ENCODE results near the gene TP63.

DNA sequence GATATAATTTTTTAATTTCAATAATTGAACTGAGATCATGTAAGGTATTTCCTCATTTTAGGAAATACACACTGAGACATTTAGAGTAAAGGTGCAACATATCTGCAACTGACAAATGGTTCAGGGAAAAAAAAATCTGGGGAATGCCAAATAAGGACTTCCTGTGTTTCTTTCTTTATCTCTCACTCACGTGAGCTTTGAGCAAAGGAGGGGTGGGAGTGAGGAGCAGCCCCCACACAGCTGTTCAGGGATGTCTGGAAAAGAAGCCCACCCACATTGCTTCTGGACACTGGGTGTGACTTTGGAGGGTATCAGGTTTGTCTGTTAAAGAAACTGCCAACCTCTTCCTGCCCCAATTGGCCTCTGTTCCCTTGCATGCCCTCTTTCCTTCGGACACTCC, 5.6 kb upstream of the TP63 start:
- TF ChIP-seq, protein P1, sequence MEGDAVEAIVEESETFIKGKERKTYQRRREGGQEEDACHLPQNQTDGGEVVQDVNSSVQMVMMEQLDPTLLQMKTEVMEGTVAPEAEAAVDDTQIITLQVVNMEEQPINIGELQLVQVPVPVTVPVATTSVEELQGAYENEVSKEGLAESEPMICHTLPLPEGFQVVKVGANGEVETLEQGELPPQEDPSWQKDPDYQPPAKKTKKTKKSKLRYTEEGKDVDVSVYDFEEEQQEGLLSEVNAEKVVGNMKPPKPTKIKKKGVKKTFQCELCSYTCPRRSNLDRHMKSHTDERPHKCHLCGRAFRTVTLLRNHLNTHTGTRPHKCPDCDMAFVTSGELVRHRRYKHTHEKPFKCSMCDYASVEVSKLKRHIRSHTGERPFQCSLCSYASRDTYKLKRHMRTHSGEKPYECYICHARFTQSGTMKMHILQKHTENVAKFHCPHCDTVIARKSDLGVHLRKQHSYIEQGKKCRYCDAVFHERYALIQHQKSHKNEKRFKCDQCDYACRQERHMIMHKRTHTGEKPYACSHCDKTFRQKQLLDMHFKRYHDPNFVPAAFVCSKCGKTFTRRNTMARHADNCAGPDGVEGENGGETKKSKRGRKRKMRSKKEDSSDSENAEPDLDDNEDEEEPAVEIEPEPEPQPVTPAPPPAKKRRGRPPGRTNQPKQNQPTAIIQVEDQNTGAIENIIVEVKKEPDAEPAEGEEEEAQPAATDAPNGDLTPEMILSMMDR (IDR thresholded peaks at IDR 0.05; ENCODE audit: insufficient read depth, low read length), result no peak
- no peak for TF ChIP-seq POLR2AphosphoS5 (IDR thresholded peaks at IDR 0.05; ENCODE audit: low read depth)
- TF ChIP-seq SPI1 (IDR thresholded peaks at IDR 0.05; ENCODE audit: borderline replicate concordance, low read depth), result no peak
